Measurements from ENCODE around the gene TJP3.

DNA sequence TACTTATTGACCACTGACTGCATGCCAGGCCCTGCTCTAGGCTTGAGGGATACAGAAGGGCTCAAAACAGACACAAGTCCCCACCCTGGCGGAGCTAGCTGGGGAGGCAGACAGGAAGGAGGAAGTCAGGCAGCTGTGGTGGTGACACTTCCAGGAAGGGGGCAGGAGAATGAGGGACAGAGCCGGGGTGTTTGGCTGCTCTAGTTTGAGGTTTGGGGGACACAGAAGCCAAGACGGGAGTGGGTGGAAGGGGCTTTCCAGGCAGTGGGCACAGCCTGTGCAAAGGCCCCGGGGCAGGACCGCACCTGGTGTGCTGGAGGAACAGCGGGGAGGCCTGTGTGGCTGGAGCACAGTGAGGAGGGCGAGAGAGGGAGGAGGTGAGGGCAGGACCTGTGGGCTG lies 58.3 kb downstream of the TJP3 start:
- TF ChIP-seq NBN (IDR thresholded peaks at IDR 0.05) = no peak
- TF ChIP-seq POLR2AphosphoS2 (IDR thresholded peaks at IDR 0.05; ENCODE audit: low read depth, low read length) = no peak
- TF ChIP-seq, protein P1, sequence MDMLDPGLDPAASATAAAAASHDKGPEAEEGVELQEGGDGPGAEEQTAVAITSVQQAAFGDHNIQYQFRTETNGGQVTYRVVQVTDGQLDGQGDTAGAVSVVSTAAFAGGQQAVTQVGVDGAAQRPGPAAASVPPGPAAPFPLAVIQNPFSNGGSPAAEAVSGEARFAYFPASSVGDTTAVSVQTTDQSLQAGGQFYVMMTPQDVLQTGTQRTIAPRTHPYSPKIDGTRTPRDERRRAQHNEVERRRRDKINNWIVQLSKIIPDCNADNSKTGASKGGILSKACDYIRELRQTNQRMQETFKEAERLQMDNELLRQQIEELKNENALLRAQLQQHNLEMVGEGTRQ (IDR thresholded peaks at IDR 0.05; ENCODE audit: borderline replicate concordance, low read depth, low read length) = no peak
- TF ChIP-seq, protein P2, sequence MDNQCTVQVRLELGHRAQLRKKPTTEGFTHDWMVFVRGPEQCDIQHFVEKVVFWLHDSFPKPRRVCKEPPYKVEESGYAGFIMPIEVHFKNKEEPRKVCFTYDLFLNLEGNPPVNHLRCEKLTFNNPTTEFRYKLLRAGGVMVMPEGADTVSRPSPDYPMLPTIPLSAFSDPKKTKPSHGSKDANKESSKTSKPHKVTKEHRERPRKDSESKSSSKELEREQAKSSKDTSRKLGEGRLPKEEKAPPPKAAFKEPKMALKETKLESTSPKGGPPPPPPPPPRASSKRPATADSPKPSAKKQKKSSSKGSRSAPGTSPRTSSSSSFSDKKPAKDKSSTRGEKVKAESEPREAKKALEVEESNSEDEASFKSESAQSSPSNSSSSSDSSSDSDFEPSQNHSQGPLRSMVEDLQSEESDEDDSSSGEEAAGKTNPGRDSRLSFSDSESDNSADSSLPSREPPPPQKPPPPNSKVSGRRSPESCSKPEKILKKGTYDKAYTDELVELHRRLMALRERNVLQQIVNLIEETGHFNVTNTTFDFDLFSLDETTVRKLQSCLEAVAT (IDR thresholded peaks at IDR 0.05) = no peak
- TF ChIP-seq ESRRA (IDR thresholded peaks at IDR 0.05; ENCODE audit: low read length) = no peak
- TF ChIP-seq ZZZ3 (IDR thresholded peaks at IDR 0.05; ENCODE audit: control insufficient read depth, insufficient read length, low read depth) = no peak
- TF ChIP-seq EP300 (IDR thresholded peaks at IDR 0.05; ENCODE audit: borderline replicate concordance in 1 of 2, control insufficient read depth in 1 of 2, low read depth in 2 of 2, low read length in 2 of 2) = no peak
- TF ChIP-seq USF1 (IDR thresholded peaks at IDR 0.05; ENCODE audit: borderline replicate concordance, extremely low read length, insufficient read depth, low read depth, low read length) = no peak
- no peak for TF ChIP-seq BRCA1 (IDR thresholded peaks at IDR 0.05; ENCODE audit: low read depth, low read length)
- no peak for TF ChIP-seq HDAC6 (IDR thresholded peaks at IDR 0.05; ENCODE audit: unreplicated experiment)
- TF ChIP-seq FOS (IDR thresholded peaks at IDR 0.05; ENCODE audit: borderline replicate concordance, extremely low read depth, insufficient read length) = no peak
- TF ChIP-seq CTCF (IDR thresholded peaks at IDR 0.05 in 2 of 3, conservative IDR thresholded peaks at IDR 0.05 in 1 of 3; ENCODE audit: control insufficient read depth in 2 of 3, extremely low read depth in 1 of 3, insufficient read depth in 1 of 3, low read depth in 3 of 3, low read length in 3 of 3) = no peak
- no peak for TF ChIP-seq CHD2 (IDR thresholded peaks at IDR 0.05; ENCODE audit: borderline replicate concordance, low read depth, low read length)

Data from GM12878 (cell line).